SK-N-MC (cell line): ENCODE measurements around the gene NAPSA.

ENCODE experiments used
- EZH2 ChIP-seq: fragments of 200-600 bp; sonication (generic); IDR thresholded peaks from one replicate; pipeline ENCODE4 v1.6.1; 2017; ENCODE audit warnings: antibody characterized with exemption
- POLR2AphosphoS5 ChIP-seq: IDR thresholded peaks from 2 replicates; pipeline ENCODE4 v1.6.1; 2012; ENCODE audit warnings: mild to moderate bottlenecking, low read depth, low read length, borderline replicate concordance

GRCh38 chr19:50361290-50362029 is 4.0 kb downstream of the NAPSA start:
- TF ChIP-seq EZH2 (no peak), POLR2AphosphoS5 (no peak)
